Astrocyte (in vitro differentiated cells and primary cell): ENCODE results near the gene PRKAG3. TPM values are rescaled to one million over a fixed set of nuclear protein-coding genes. Genes with fewer than 3 reads are reported as not detected.

Source experiments
- DNase-seq: peaks from one replicate; pipeline ENCODE4 v3.0.0-alpha.2; 2010; ENCODE audit warnings: low read depth
- FAIRE-seq: peaks from 2 replicates; lab custom pipeline; 2011; peaks lifted over from hg19 to GRCh38; lab: Jason Lieb, UNC
- H2AFZ ChIP-seq: 2 replicates; pipeline ENCODE4 v1.6.0; 2012; ENCODE audit warnings: low read depth, low read length, inconsistent platforms
- H3K27ac ChIP-seq: 2 replicates; pipeline ENCODE4 v1.5.1; 2011; ENCODE audit warnings: low read depth, low read length, inconsistent platforms
- H3K27me3 ChIP-seq: 2 replicates; pipeline ENCODE4 v1.6.0; 2011; ENCODE audit warnings: low read length, inconsistent platforms; ENCODE audit not compliant: insufficient read depth
- H3K36me3 ChIP-seq: 2 replicates; pipeline ENCODE4 v1.5.1; 2011; ENCODE audit warnings: low read length, inconsistent platforms; ENCODE audit not compliant: insufficient read depth
- H3K4me1 ChIP-seq: 2 replicates; pipeline ENCODE4 v1.5.1; 2011; ENCODE audit warnings: low read length, inconsistent platforms; ENCODE audit not compliant: insufficient read depth
- H3K4me2 ChIP-seq: 2 replicates; pipeline ENCODE4 v1.6.0; 2012; ENCODE audit warnings: low read length, inconsistent platforms
- H3K4me3 ChIP-seq: 2 replicates; pipeline ENCODE4 v1.5.1; 2011; ENCODE audit warnings: low read depth, mild to moderate bottlenecking, low read length, inconsistent platforms; ENCODE audit not compliant: insufficient read depth
- H3K79me2 ChIP-seq: 2 replicates; pipeline ENCODE4 v1.6.0; 2012; ENCODE audit warnings: mild to moderate bottlenecking, low read length, inconsistent platforms; ENCODE audit not compliant: insufficient read depth
- H3K9ac ChIP-seq: 2 replicates; pipeline ENCODE4 v1.6.0; 2012; ENCODE audit warnings: mild to moderate bottlenecking, low read length, inconsistent platforms
- H3K9me3 ChIP-seq: 2 replicates; pipeline ENCODE4 v1.5.1; 2012; ENCODE audit warnings: low read depth, mild to moderate bottlenecking, low read length, inconsistent platforms; ENCODE audit not compliant: insufficient read depth
- H4K20me1 ChIP-seq: 2 replicates; pipeline ENCODE4 v1.6.0; 2012; ENCODE audit warnings: low read length, inconsistent platforms; ENCODE audit not compliant: insufficient read depth
- H3K27ac Mint-ChIP-seq: one replicate; pipeline ENCODE4 v1.8.0; 2021; ENCODE audit warnings: mild to moderate bottlenecking, mixed read lengths; ENCODE audit not compliant: unreplicated experiment
- H3K27me3 Mint-ChIP-seq: one replicate; pipeline ENCODE4 v1.8.0; 2021; ENCODE audit warnings: low read depth, mixed read lengths; ENCODE audit not compliant: unreplicated experiment
- H3K36me3 Mint-ChIP-seq: one replicate; pipeline ENCODE4 v1.8.0; 2021; ENCODE audit warnings: low read depth, mixed read lengths; ENCODE audit not compliant: unreplicated experiment
- H3K4me1 Mint-ChIP-seq: one replicate; pipeline ENCODE4 v1.8.0; 2021; ENCODE audit warnings: low read depth, mixed read lengths; ENCODE audit not compliant: unreplicated experiment
- H3K4me3 Mint-ChIP-seq: one replicate; pipeline ENCODE4 v1.8.0; 2021; ENCODE audit warnings: mild to moderate bottlenecking, moderate library complexity, mixed read lengths; ENCODE audit not compliant: unreplicated experiment
- H3K9me3 Mint-ChIP-seq: one replicate; pipeline ENCODE4 v1.8.0; 2021; ENCODE audit warnings: mild to moderate bottlenecking, mixed read lengths; ENCODE audit not compliant: unreplicated experiment
- CTCF ChIP-seq: IDR thresholded peaks from 2 replicates; pipeline ENCODE4 v1.5.1; 2011; ENCODE audit warnings: low read depth, mild to moderate bottlenecking, inconsistent platforms, low read length, moderate library complexity; ENCODE audit not compliant: insufficient read depth
- EZH2 ChIP-seq: IDR thresholded peaks from 2 replicates; pipeline ENCODE4 v1.6.1; 2012; ENCODE audit warnings: mild to moderate bottlenecking, low read length, inconsistent platforms; ENCODE audit not compliant: insufficient read depth
- total RNA-seq: library from RNA; stranded (reverse); gene quantifications from 2 replicates; pipeline ENCODE4 v1.2.1, GENCODE V29; 2021

PRKAG3 gene
- total RNA-seq, 1 donor from 2014 or later = not detected

- Histone ChIP-seq H3K27me3 (peaks cover 82% of the 10 kb centered on the region), H3K9me3 (no peaks in the 10 kb centered on the region), H3K27ac (no peak overlapping the region), H3K4me1 (peaks cover 5% of the 10 kb centered on the region), H4K20me1 (peaks cover 8% of the 10 kb centered on the region), H2AFZ (no peak overlapping the region), H3K36me3 (no peaks in the 10 kb centered on the region), H3K4me3 (no peak overlapping the region), H3K9ac (no peak overlapping the region), H3K4me2 (no peak overlapping the region), H3K79me2 (no peaks in the 10 kb centered on the region)
- H3K36me3 Mint-ChIP-seq = peaks cover 4% of the 10 kb centered on the region
- no peak for TF ChIP-seq EZH2
- TF ChIP-seq CTCF = no peak
- peaks cover 87% of the 10 kb centered on the region for H3K27me3 Mint-ChIP-seq
- no peak overlapping the region for H3K4me3 Mint-ChIP-seq
- H3K4me1 Mint-ChIP-seq = peaks cover 31% of the 10 kb centered on the region
- no peak overlapping the region for H3K27ac Mint-ChIP-seq
- peaks cover 6% of the 10 kb centered on the region for H3K9me3 Mint-ChIP-seq
- FAIRE-seq (no peak), DNase-seq (no peak)
These were observed 26.0 kb upstream of the PRKAG3 start for GRCh38 chr2:218857371-218858137.

- H3K27me3 ChIP-seq = peaks cover 79% of the 10 kb centered on the region
- DNase-seq = no peak
- FAIRE-seq = no peak
- H2AFZ ChIP-seq = no peak overlapping the region
- peaks cover 7% of the 10 kb centered on the region for H4K20me1 ChIP-seq
- TF ChIP-seq CTCF (no peak), EZH2 (no peak)
- no peaks in the 10 kb centered on the region for H3K36me3 ChIP-seq
- H3K9me3 ChIP-seq = no peaks in the 10 kb centered on the region
- H3K27ac ChIP-seq = no peak overlapping the region
- peaks cover 5% of the 10 kb centered on the region for H3K4me1 ChIP-seq
- peaks cover 6% of the 10 kb centered on the region for H3K9me3 Mint-ChIP-seq
- H3K9ac ChIP-seq = no peak overlapping the region
- H3K27ac Mint-ChIP-seq = no peak overlapping the region
- H3K27me3 Mint-ChIP-seq = peaks cover 81% of the 10 kb centered on the region
- H3K4me2 ChIP-seq = no peak overlapping the region
- H3K79me2 ChIP-seq = no peaks in the 10 kb centered on the region
- H3K4me3 ChIP-seq = no peak overlapping the region
- no peak overlapping the region for H3K4me3 Mint-ChIP-seq
- H3K36me3 Mint-ChIP-seq = peaks cover 4% of the 10 kb centered on the region
- H3K4me1 Mint-ChIP-seq = peaks cover 31% of the 10 kb centered on the region
These were observed 25.3 kb upstream of the PRKAG3 start for GRCh38 chr2:218856896-218857243.
